ENCODE measurements around the gene CSDE1. TPM values are rescaled to one million over a fixed set of nuclear protein-coding genes. Genes with fewer than 3 reads are reported as not detected.
"Not testable (repeated sequence)": the region's sequence is repeated elsewhere in the genome, so short reads cannot be mapped to it uniquely, and the experiment has no call there.

The CSDE1 gene
- total RNA-seq, 1 donor from 2014 or later: 657 TPM

- not testable (repeated sequence) for H3K9ac ChIP-seq (ENCODE audit: low read depth in 1 of 3, low read length in 3 of 3); H3K27me3 ChIP-seq (ENCODE audit: control insufficient read depth in 3 of 3, insufficient read depth in 3 of 3, low read length in 3 of 3); H3K4me3 ChIP-seq (ENCODE audit: low read length in 3 of 3); H3K9me3 ChIP-seq (ENCODE audit: control insufficient read depth in 3 of 3, low read length in 3 of 3); H3K27ac ChIP-seq (ENCODE audit: low read depth, low read length)
- Histone ChIP-seq H3K36me3 (ENCODE audit: control insufficient read depth in 3 of 3, insufficient read depth in 3 of 3, low read length in 3 of 3) (peaks cover 17 to 42% (median 37%) of the 10 kb centered on the region in 3 donors), H3K4me1 (ENCODE audit: control insufficient read depth in 3 of 3, insufficient read depth in 3 of 3, low read length in 3 of 3) (peaks cover 0 to 12% (median 8%) of the 10 kb centered on the region in 3 donors)
Measured at GRCh38 chr1:114776726-114777125, 18.9 kb upstream of the CSDE1 start.

GRCh38 chr1:114771992-114772391 is 14.2 kb upstream of the CSDE1 start:
- peaks cover 13 to 50% (median 43%) of the 10 kb centered on the region in 3 donors for H3K36me3 ChIP-seq (ENCODE audit: control insufficient read depth in 3 of 3, insufficient read depth in 3 of 3, low read length in 3 of 3)
- no peak overlapping the region for H3K9ac ChIP-seq (ENCODE audit: low read depth in 1 of 3, low read length in 3 of 3)
- no peaks in the 10 kb centered on the region for H3K27me3 ChIP-seq (ENCODE audit: control insufficient read depth in 3 of 3, insufficient read depth in 3 of 3, low read length in 3 of 3)
- no peak overlapping the region for H3K4me3 ChIP-seq (ENCODE audit: low read length in 3 of 3)
- no peaks in the 10 kb centered on the region for H3K9me3 ChIP-seq (ENCODE audit: control insufficient read depth in 3 of 3, low read length in 3 of 3)
- H3K4me1 ChIP-seq (ENCODE audit: control insufficient read depth in 3 of 3, insufficient read depth in 3 of 3, low read length in 3 of 3): no peaks in the 10 kb centered on the region
- no peak overlapping the region for H3K27ac ChIP-seq (ENCODE audit: low read depth, low read length)

- Histone ChIP-seq H3K4me3 (ENCODE audit: low read length in 3 of 3) (no peak overlapping the region), H3K9me3 (ENCODE audit: control insufficient read depth in 3 of 3, low read length in 3 of 3) (no peaks in the 10 kb centered on the region), H3K36me3 (ENCODE audit: control insufficient read depth in 3 of 3, insufficient read depth in 3 of 3, low read length in 3 of 3) (peaks cover 13 to 48% (median 43%) of the 10 kb centered on the region in 3 donors), H3K4me1 (ENCODE audit: control insufficient read depth in 3 of 3, insufficient read depth in 3 of 3, low read length in 3 of 3) (no peaks in the 10 kb centered on the region), H3K27me3 (ENCODE audit: control insufficient read depth in 3 of 3, insufficient read depth in 3 of 3, low read length in 3 of 3) (no peaks in the 10 kb centered on the region), H3K27ac (ENCODE audit: low read depth, low read length) (no peak overlapping the region), H3K9ac (ENCODE audit: low read depth in 1 of 3, low read length in 3 of 3) (no peak overlapping the region)
Measured at GRCh38 chr1:114770989-114771388, 13.2 kb upstream of the CSDE1 start.

GRCh38 chr1:114764689-114765088 is 6.9 kb upstream of the CSDE1 start:
- no peaks in the 10 kb centered on the region for H3K4me1 ChIP-seq (ENCODE audit: control insufficient read depth in 3 of 3, insufficient read depth in 3 of 3, low read length in 3 of 3)
- H3K9me3 ChIP-seq (ENCODE audit: control insufficient read depth in 3 of 3, low read length in 3 of 3): no peaks in the 10 kb centered on the region
- H3K27ac ChIP-seq (ENCODE audit: low read depth, low read length): no peak overlapping the region
- H3K9ac ChIP-seq (ENCODE audit: low read depth in 1 of 3, low read length in 3 of 3): no peak overlapping the region
- H3K27me3 ChIP-seq (ENCODE audit: control insufficient read depth in 3 of 3, insufficient read depth in 3 of 3, low read length in 3 of 3): no peaks in the 10 kb centered on the region
- H3K4me3 ChIP-seq (ENCODE audit: low read length in 3 of 3): no peak overlapping the region
- H3K36me3 ChIP-seq (ENCODE audit: control insufficient read depth in 3 of 3, insufficient read depth in 3 of 3, low read length in 3 of 3): peaks cover 2 to 5% (median 2%) of the 10 kb centered on the region in 3 donors

- no peaks in the 10 kb centered on the region for H3K27me3 ChIP-seq (ENCODE audit: control insufficient read depth in 3 of 3, insufficient read depth in 3 of 3, low read length in 3 of 3)
- H3K27ac ChIP-seq (ENCODE audit: low read depth, low read length): peak overlapping the region; percentile 100
Measured at GRCh38 chr1:114758256-114758832, 560 bp upstream of the CSDE1 start.

GRCh38 chr1:114756949-114757454 is 782 bp downstream of the CSDE1 start:
- no peaks in the 10 kb centered on the region for H3K9me3 ChIP-seq (ENCODE audit: control insufficient read depth in 3 of 3, low read length in 3 of 3)
- H3K9ac ChIP-seq (ENCODE audit: low read depth in 1 of 3, low read length in 3 of 3): peak overlapping the region; percentile 100
- H3K36me3 ChIP-seq (ENCODE audit: control insufficient read depth in 3 of 3, insufficient read depth in 3 of 3, low read length in 3 of 3): peaks cover 0 to 3% (median 0%) of the 10 kb centered on the region in 3 donors
- peak overlapping the region; percentile 99 to 100 (median 100) for H3K4me3 ChIP-seq (ENCODE audit: low read length in 3 of 3)
- H3K27me3 ChIP-seq (ENCODE audit: control insufficient read depth in 3 of 3, insufficient read depth in 3 of 3, low read length in 3 of 3): no peaks in the 10 kb centered on the region
- H3K4me1 ChIP-seq (ENCODE audit: control insufficient read depth in 3 of 3, insufficient read depth in 3 of 3, low read length in 3 of 3): peaks cover 23 to 43% (median 36%) of the 10 kb centered on the region in 3 donors
- peak overlapping the region; percentile 100 for H3K27ac ChIP-seq (ENCODE audit: low read depth, low read length)

More at GRCh38 chr1:114758256-114758832, 560 bp upstream of the CSDE1 start:
- Histone ChIP-seq H3K4me3 (ENCODE audit: low read length in 3 of 3) (peak overlapping the region; percentile 99 to 100 (median 100)), H3K9ac (ENCODE audit: low read depth in 1 of 3, low read length in 3 of 3) (peak overlapping the region; percentile 75 to 100 (median 100)), H3K9me3 (ENCODE audit: control insufficient read depth in 3 of 3, low read length in 3 of 3) (no peaks in the 10 kb centered on the region), H3K36me3 (ENCODE audit: control insufficient read depth in 3 of 3, insufficient read depth in 3 of 3, low read length in 3 of 3) (peaks cover 0 to 3% (median 0%) of the 10 kb centered on the region in 3 donors), H3K4me1 (ENCODE audit: control insufficient read depth in 3 of 3, insufficient read depth in 3 of 3, low read length in 3 of 3) (peaks cover 13 to 32% (median 31%) of the 10 kb centered on the region in 3 donors)

- peaks cover 27 to 50% (median 41%) of the 10 kb centered on the region in 3 donors for H3K4me1 ChIP-seq (ENCODE audit: control insufficient read depth in 3 of 3, insufficient read depth in 3 of 3, low read length in 3 of 3)
- H3K27ac ChIP-seq (ENCODE audit: low read depth, low read length): peak overlapping the region; percentile 100
Measured at GRCh38 chr1:114756009-114756892, 1.5 kb downstream of the CSDE1 start.

GRCh38 chr1:114755006-114755931 is 2.5 kb downstream of the CSDE1 start:
- Histone ChIP-seq H3K27me3 (ENCODE audit: control insufficient read depth in 3 of 3, insufficient read depth in 3 of 3, low read length in 3 of 3) (no peaks in the 10 kb centered on the region), H3K4me1 (ENCODE audit: control insufficient read depth in 3 of 3, insufficient read depth in 3 of 3, low read length in 3 of 3) (peaks cover 35 to 58% (median 48%) of the 10 kb centered on the region in 3 donors), H3K9ac (ENCODE audit: low read depth in 1 of 3, low read length in 3 of 3) (peak overlapping the region; percentile 100)

More at GRCh38 chr1:114756009-114756892, 1.5 kb downstream of the CSDE1 start:
- Histone ChIP-seq H3K9ac (ENCODE audit: low read depth in 1 of 3, low read length in 3 of 3) (peak overlapping the region; percentile 100), H3K27me3 (ENCODE audit: control insufficient read depth in 3 of 3, insufficient read depth in 3 of 3, low read length in 3 of 3) (no peaks in the 10 kb centered on the region), H3K36me3 (ENCODE audit: control insufficient read depth in 3 of 3, insufficient read depth in 3 of 3, low read length in 3 of 3) (peaks cover 0 to 3% (median 0%) of the 10 kb centered on the region in 3 donors), H3K4me3 (ENCODE audit: low read length in 3 of 3) (peak overlapping the region; percentile 99 to 100 (median 100)), H3K9me3 (ENCODE audit: control insufficient read depth in 3 of 3, low read length in 3 of 3) (no peaks in the 10 kb centered on the region)

GRCh38 chr1:114753702-114754101 is 4.1 kb downstream of the CSDE1 start:
- not testable (repeated sequence) for H3K36me3 ChIP-seq (ENCODE audit: control insufficient read depth in 3 of 3, insufficient read depth in 3 of 3, low read length in 3 of 3); H3K27me3 ChIP-seq (ENCODE audit: control insufficient read depth in 3 of 3, insufficient read depth in 3 of 3, low read length in 3 of 3); H3K9me3 ChIP-seq (ENCODE audit: control insufficient read depth in 3 of 3, low read length in 3 of 3)
- H3K4me1 ChIP-seq (ENCODE audit: control insufficient read depth in 3 of 3, insufficient read depth in 3 of 3, low read length in 3 of 3): peaks cover 46 to 72% (median 62%) of the 10 kb centered on the region in 3 donors
- peak overlapping the region in 2 of 3 donors; percentile 71 to 100 for H3K9ac ChIP-seq (ENCODE audit: low read depth in 1 of 3, low read length in 3 of 3)
- peak overlapping the region; percentile 100 for H3K27ac ChIP-seq (ENCODE audit: low read depth, low read length)
- H3K4me3 ChIP-seq (ENCODE audit: low read length in 3 of 3): peak overlapping the region; percentile 6 to 99 (median 37)

More at GRCh38 chr1:114755006-114755931, 2.5 kb downstream of the CSDE1 start:
- peak overlapping the region; percentile 100 for H3K27ac ChIP-seq (ENCODE audit: low read depth, low read length)
- no peaks in the 10 kb centered on the region for H3K9me3 ChIP-seq (ENCODE audit: control insufficient read depth in 3 of 3, low read length in 3 of 3)
- H3K4me3 ChIP-seq (ENCODE audit: low read length in 3 of 3): peak overlapping the region; percentile 99 to 100 (median 100)
- peaks cover 0 to 3% (median 0%) of the 10 kb centered on the region in 3 donors for H3K36me3 ChIP-seq (ENCODE audit: control insufficient read depth in 3 of 3, insufficient read depth in 3 of 3, low read length in 3 of 3)

All from skeletal muscle tissue (tissue), 4 donors.